ENCODE measurements around the gene JSRP1. TPM values are rescaled to one million over a fixed set of nuclear protein-coding genes. Genes with fewer than 3 reads are reported as not detected.
A peak's percentile ranks its signal among the peaks of the same experiment; 100 is the strongest.

JSRP1 gene
- total and polyA plus RNA-seq, 2 of the 8 experiments (the other 6 are each of a cell fraction or from before 2014, with no cell fraction given), result 0.24 to 0.56 TPM

DNA sequence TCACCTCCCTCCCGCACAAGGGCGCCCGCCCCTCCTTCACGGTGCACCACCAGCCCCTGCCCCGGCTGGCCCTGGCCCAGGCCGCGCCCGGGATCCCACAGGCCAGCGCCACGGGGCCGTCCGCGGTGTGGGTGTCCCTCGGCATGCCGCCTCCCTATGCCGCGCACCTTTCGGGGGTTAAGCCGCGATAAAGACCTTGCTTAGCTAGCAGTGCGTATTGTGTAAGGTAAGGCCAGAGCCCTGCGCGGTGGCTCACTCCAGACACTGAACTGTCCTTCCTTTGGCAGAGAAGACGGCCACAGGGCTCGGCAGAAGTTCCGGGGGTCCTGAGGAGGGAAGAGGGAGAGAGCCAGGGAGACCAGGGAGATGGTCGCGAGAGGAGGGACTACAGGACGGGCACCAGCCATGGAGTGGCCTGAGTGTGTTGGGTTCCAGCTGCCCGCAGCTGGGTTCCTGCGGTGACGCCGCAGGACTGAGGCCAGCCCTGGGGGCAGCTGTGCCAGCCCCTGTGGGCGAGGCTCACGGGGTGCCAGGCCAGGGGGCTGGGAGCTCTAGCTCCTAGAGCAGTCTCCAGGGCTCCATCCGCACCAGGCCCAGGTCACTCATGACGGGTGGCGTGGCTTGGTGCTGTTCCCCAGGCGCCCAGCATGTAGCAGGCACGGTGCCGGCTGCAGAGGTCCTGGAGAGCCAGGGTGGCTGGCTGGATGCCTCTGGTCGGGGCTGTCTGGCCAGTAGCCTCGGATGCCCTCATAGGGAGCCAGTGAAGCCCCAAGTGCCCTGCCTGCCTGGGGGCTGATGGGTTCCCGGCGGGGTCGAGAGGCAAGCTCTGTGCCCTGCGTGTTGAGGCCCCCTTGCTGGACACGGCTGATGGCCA lies 27.8 kb downstream of the JSRP1 start:
- no peaks in the 10 kb centered on the region for H3K27me3 ChIP-seq (replicated peaks in 1 of 4; ENCODE audit: control insufficient read depth in 3 of 4, extremely low read depth in 1 of 4, insufficient read depth in 3 of 4, low read length in 3 of 4)
- FAIRE-seq, result no peak
- H2BK120ac ChIP-seq (replicated peaks; ENCODE audit: low read depth, low read length), result no peak overlapping the region
- H3K4me1 ChIP-seq (replicated peaks in 1 of 4; ENCODE audit: control insufficient read depth in 3 of 4, insufficient read depth in 4 of 4, low read length in 3 of 4), result no peaks in the 10 kb centered on the region
- H3K79me2 ChIP-seq (ENCODE audit: control insufficient read depth in 1 of 2, insufficient read depth in 2 of 2, low read length in 2 of 2), result no peaks in the 10 kb centered on the region
- H3K9ac ChIP-seq (replicated peaks in 1 of 4; ENCODE audit: extremely low read depth in 1 of 4, low read depth in 3 of 4, low read length in 3 of 4), result no peak overlapping the region
- no peak overlapping the region for H2AK5ac ChIP-seq (ENCODE audit: low read depth, low read length)
- no peak overlapping the region for H3K18ac ChIP-seq (ENCODE audit: extremely low read depth, low read length)
- TF ChIP-seq POLR2AphosphoS5 (IDR thresholded peaks at IDR 0.05; ENCODE audit: low read depth, low read length) (0 out of 2 replicates have a peak, but pooled peaks have one; percentile 4), CEBPB (IDR thresholded peaks at IDR 0.05; ENCODE audit: low read depth, low read length) (no peak)
- no peak overlapping the region for H4K91ac ChIP-seq (replicated peaks; ENCODE audit: insufficient read length, low read length)
- peaks cover 0 to 52% (median 19%) of the 10 kb centered on the region in 4 experiments for H3K36me3 ChIP-seq (ENCODE audit: control insufficient read depth in 2 of 4, insufficient read depth in 4 of 4, low read length in 3 of 4)
- H2BK15ac ChIP-seq (ENCODE audit: low read length), result no peak overlapping the region
- DNase-seq (ENCODE audit: low read depth in 1 of 2, low spot score in 2 of 2), result no peak
- no peak overlapping the region for H3K4ac ChIP-seq (replicated peaks; ENCODE audit: insufficient read length, low read depth, low read length)
- H3K79me1 ChIP-seq (ENCODE audit: low read depth, low read length), result no peaks in the 10 kb centered on the region; the same call in 1 of the 2 replicates
- no peak overlapping the region for H3K56ac ChIP-seq (replicated peaks; ENCODE audit: insufficient read length, low read depth, low read length)
- H3K27ac ChIP-seq (ENCODE audit: low read depth, low read length), result no peak overlapping the region
- H3K4me3 ChIP-seq (ENCODE audit: extremely low read depth in 1 of 4, insufficient read depth in 2 of 4, low read depth in 3 of 4, low read length in 4 of 4), result no peak overlapping the region
- H4K20me1 ChIP-seq (replicated peaks in 1 of 2; ENCODE audit: control insufficient read depth in 1 of 2, insufficient read depth in 2 of 2, low read length in 2 of 2), result peaks cover 0 to 16% of the 10 kb centered on the region in 2 experiments
- POLR2A ChIA-PET (ENCODE audit: partially characterized antibody), result interaction anchor here (1.1 to 6.3 kb wide), 6 partner anchors 7 to 99 kb away, joined by 3 to 61 read pairs (median 20); partner anchors contain the start of gene AMH
- no peaks in the 10 kb centered on the region for H3K23me2 ChIP-seq (ENCODE audit: low read depth, low read length)
- H2BK5ac ChIP-seq (ENCODE audit: low read depth, low read length), result peak overlapping the region; percentile 16; the same call in 1 of the 2 replicates
- CTCF ChIA-PET (ENCODE audit: partially characterized antibody), result interaction anchor here (0.5 to 4.4 kb wide), 10 partner anchors 9 to 298 kb away, joined by 3 to 19 read pairs (median 4); no protein-coding TSS in a partner anchor
- no peak overlapping the region for H3K4me2 ChIP-seq (ENCODE audit: insufficient read depth in 1 of 2, low read depth in 2 of 2, low read length in 2 of 2)
- H4K5ac ChIP-seq (ENCODE audit: insufficient read length, low read depth, low read length), result no peak overlapping the region
- H2BK20ac ChIP-seq (ENCODE audit: low read length), result no peak overlapping the region
- 91% methylated on average over 32 of the region's 48 CpGs; no CpG with 5 or more reads in 1 of the 2 experiments for WGBS, 2 experiments (ENCODE audit: extremely low coverage in 1 of 2, insufficient coverage in 1 of 2, insufficient read length in 1 of 2, insufficient replicate concordance in 2 of 2, low coverage in 1 of 2, low lambda C conversion rate in 2 of 2, missing lambda C conversion rate in 1 of 2)
- H4K8ac ChIP-seq (ENCODE audit: extremely low read depth, insufficient read depth, low read length), result peak overlapping the region; percentile 11; the same call in 1 of the 2 replicates
- H3K23ac ChIP-seq (ENCODE audit: insufficient read length), result no peak overlapping the region
- no peak overlapping the region for H3K14ac ChIP-seq (ENCODE audit: insufficient read length)
- H2AFZ ChIP-seq (ENCODE audit: low read length), result no peak overlapping the region
- no peak overlapping the region for H2BK12ac ChIP-seq (ENCODE audit: low read depth, low read length)
- no peaks in the 10 kb centered on the region for H3K9me3 ChIP-seq (ENCODE audit: insufficient read depth in 2 of 2, low read depth in 1 of 2, low read length in 1 of 2)
